WTC11 (cell line): Measurements from ENCODE around the gene PDE5A.

Experiments used
- CREB1 ChIP-seq: sonication (generic); formaldehyde crosslinking; IDR thresholded peaks from 2 replicates; pipeline ENCODE4 v1.8.0; 2023; ENCODE audit warnings: mild to moderate bottlenecking, missing genetic modification reagents
- CTCF ChIP-seq: fragments of 200-600 bp; IDR thresholded peaks from 2 replicates; pipeline ENCODE4 v1.8.0; 2022; ENCODE audit warnings: antibody characterized with exemption
- E2F4 ChIP-seq: sonication (generic); formaldehyde crosslinking; IDR thresholded peaks from 2 replicates; pipeline ENCODE4 v1.8.1; 2022; ENCODE audit warnings: low read depth, mild to moderate bottlenecking, moderate library complexity, missing genetic modification reagents, borderline replicate concordance
- ELF4 ChIP-seq: sonication (generic); formaldehyde crosslinking; IDR thresholded peaks from 2 replicates; pipeline ENCODE4 v1.8.1; 2022; ENCODE audit warnings: low read depth, mild to moderate bottlenecking, moderate library complexity, missing genetic modification reagents
- FOXK1 ChIP-seq: sonication (generic); formaldehyde crosslinking; IDR thresholded peaks from 2 replicates; pipeline ENCODE4 v1.8.0; 2022; ENCODE audit warnings: mild to moderate bottlenecking, moderate library complexity, missing genetic modification reagents
- FOXP1 ChIP-seq: sonication (generic); formaldehyde crosslinking; IDR thresholded peaks from 2 replicates; pipeline ENCODE4 v1.8.0; 2022; ENCODE audit warnings: missing genetic modification reagents, mild to moderate bottlenecking, moderate library complexity, borderline replicate concordance
- NFYB ChIP-seq: sonication (generic); formaldehyde crosslinking; conservative IDR thresholded peaks from 2 replicates; pipeline ENCODE4 v1.8.0; 2022; ENCODE audit warnings: low read depth, missing genetic modification reagents
- NR1H2 ChIP-seq: sonication (generic); formaldehyde crosslinking; IDR thresholded peaks from 2 replicates; pipeline ENCODE4 v1.9.0; 2021; ENCODE audit warnings: mild to moderate bottlenecking, moderate library complexity, missing genetic modification reagents
- PREB ChIP-seq: sonication (generic); formaldehyde crosslinking; IDR thresholded peaks from 2 replicates; pipeline ENCODE4 v1.8.1; 2022; ENCODE audit warnings: mild to moderate bottlenecking, missing genetic modification reagents, moderate library complexity, borderline replicate concordance
- PRRX2 ChIP-seq: fragments of 250-450 bp; sonication (Bioruptor Pico); IDR thresholded peaks from 2 replicates; pipeline ENCODE4 v1.8.0; 2021; ENCODE audit warnings: mild to moderate bottlenecking
- STAT6 ChIP-seq: sonication (generic); formaldehyde crosslinking; conservative IDR thresholded peaks from 2 replicates; pipeline ENCODE4 v1.8.1; 2023; ENCODE audit warnings: mild to moderate bottlenecking, low read depth, missing genetic modification reagents, moderate library complexity
- ZBTB43 ChIP-seq: sonication (generic); formaldehyde crosslinking; IDR thresholded peaks from 2 replicates; pipeline ENCODE4 v1.8.1; 2023; ENCODE audit warnings: mild to moderate bottlenecking, missing genetic modification reagents
- ZNF232 ChIP-seq: sonication (generic); formaldehyde crosslinking; IDR thresholded peaks from 2 replicates; pipeline ENCODE4 v1.8.0; 2022; ENCODE audit warnings: mild to moderate bottlenecking, missing genetic modification reagents

GRCh38 chr4:119493886-119494285 is 134.7 kb downstream of the PDE5A start:
- TF ChIP-seq FOXK1 (no peak), PREB (CRISPR knock-in tag) (no peak), FOXP1 (no peak), CTCF (no peak), NFYB (CRISPR knock-in tag) (no peak), STAT6 (CRISPR knock-in tag) (no peak), CREB1 (CRISPR knock-in tag) (no peak), ZBTB43 (CRISPR knock-in tag) (no peak), E2F4 (no peak), PRRX2 (CRISPR knock-in tag) (no peak), ZNF232 (CRISPR knock-in tag) (no peak), ELF4 (CRISPR knock-in tag) (no peak), NR1H2 (CRISPR knock-in tag) (no peak)
